ENCODE results near the gene SH3D19.

GRCh38 chr4:151287409-151287808, 38.0 kb downstream of the SH3D19 start:
- TF ChIP-seq, protein P1, sequence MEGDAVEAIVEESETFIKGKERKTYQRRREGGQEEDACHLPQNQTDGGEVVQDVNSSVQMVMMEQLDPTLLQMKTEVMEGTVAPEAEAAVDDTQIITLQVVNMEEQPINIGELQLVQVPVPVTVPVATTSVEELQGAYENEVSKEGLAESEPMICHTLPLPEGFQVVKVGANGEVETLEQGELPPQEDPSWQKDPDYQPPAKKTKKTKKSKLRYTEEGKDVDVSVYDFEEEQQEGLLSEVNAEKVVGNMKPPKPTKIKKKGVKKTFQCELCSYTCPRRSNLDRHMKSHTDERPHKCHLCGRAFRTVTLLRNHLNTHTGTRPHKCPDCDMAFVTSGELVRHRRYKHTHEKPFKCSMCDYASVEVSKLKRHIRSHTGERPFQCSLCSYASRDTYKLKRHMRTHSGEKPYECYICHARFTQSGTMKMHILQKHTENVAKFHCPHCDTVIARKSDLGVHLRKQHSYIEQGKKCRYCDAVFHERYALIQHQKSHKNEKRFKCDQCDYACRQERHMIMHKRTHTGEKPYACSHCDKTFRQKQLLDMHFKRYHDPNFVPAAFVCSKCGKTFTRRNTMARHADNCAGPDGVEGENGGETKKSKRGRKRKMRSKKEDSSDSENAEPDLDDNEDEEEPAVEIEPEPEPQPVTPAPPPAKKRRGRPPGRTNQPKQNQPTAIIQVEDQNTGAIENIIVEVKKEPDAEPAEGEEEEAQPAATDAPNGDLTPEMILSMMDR (conservative IDR thresholded peaks at IDR 0.05; ENCODE audit: low read length) = no peak
- no peak for TF ChIP-seq EZH2phosphoT487 (IDR thresholded peaks at IDR 0.05; ENCODE audit: borderline replicate concordance, low read depth, low read length)

All from OCI-LY7 (cell line).